WTC11 (cell line): Measurements from ENCODE around the gene H2AZ1.

ENCODE experiments used
- CBFB ChIP-seq: sonication (generic); formaldehyde crosslinking; IDR thresholded peaks from 2 replicates; pipeline ENCODE4 v1.8.1; 2022; ENCODE audit warnings: mild to moderate bottlenecking, low read depth, missing genetic modification reagents
- CTCF ChIP-seq: fragments of 200-600 bp; IDR thresholded peaks from 2 replicates; pipeline ENCODE4 v1.8.0; 2022; ENCODE audit warnings: antibody characterized with exemption
- EMX1 ChIP-seq: fragments of 250-450 bp; sonication (Bioruptor Pico); IDR thresholded peaks from 2 replicates; pipeline ENCODE4 v1.8.0; 2021; ENCODE audit warnings: mild to moderate bottlenecking
- FOXP1 ChIP-seq: sonication (generic); formaldehyde crosslinking; IDR thresholded peaks from 2 replicates; pipeline ENCODE4 v1.8.0; 2022; ENCODE audit warnings: missing genetic modification reagents, mild to moderate bottlenecking, moderate library complexity, borderline replicate concordance
- NFE2L1 ChIP-seq: sonication (generic); formaldehyde crosslinking; IDR thresholded peaks from 2 replicates; pipeline ENCODE4 v1.8.1; 2023; ENCODE audit warnings: missing genetic modification reagents
- NFYB ChIP-seq: sonication (generic); formaldehyde crosslinking; conservative IDR thresholded peaks from 2 replicates; pipeline ENCODE4 v1.8.0; 2022; ENCODE audit warnings: low read depth, missing genetic modification reagents
- PRRX2 ChIP-seq: fragments of 250-450 bp; sonication (Bioruptor Pico); IDR thresholded peaks from 2 replicates; pipeline ENCODE4 v1.8.0; 2021; ENCODE audit warnings: mild to moderate bottlenecking
- SMAD4 ChIP-seq: sonication (generic); formaldehyde crosslinking; IDR thresholded peaks from 2 replicates; pipeline ENCODE4 v1.8.0; 2022; ENCODE audit warnings: mild to moderate bottlenecking, missing genetic modification reagents
- SP1 ChIP-seq: sonication (generic); formaldehyde crosslinking; conservative IDR thresholded peaks from 2 replicates; pipeline ENCODE4 v1.8.1; 2022; ENCODE audit warnings: missing genetic modification reagents
- TP53 ChIP-seq: sonication (generic); formaldehyde crosslinking; IDR thresholded peaks from 2 replicates; pipeline ENCODE4 v1.8.1; 2023; ENCODE audit warnings: mild to moderate bottlenecking, missing genetic modification reagents
- ZNF423 ChIP-seq: fragments of 250-450 bp; sonication (Bioruptor Pico); IDR thresholded peaks from 2 replicates; pipeline ENCODE4 v2.1.2; 2022; ENCODE audit warnings: mild to moderate bottlenecking, moderate library complexity
- TF ChIP-seq, protein P1 (sequence below): sonication (generic); formaldehyde crosslinking; IDR thresholded peaks from 2 replicates; pipeline ENCODE4 v1.8.0; 2022; ENCODE audit warnings: mild to moderate bottlenecking, missing genetic modification reagents
- TF ChIP-seq, protein P2 (sequence below): sonication (generic); formaldehyde crosslinking; IDR thresholded peaks from 2 replicates; pipeline ENCODE4 v1.8.1; 2023; ENCODE audit warnings: mild to moderate bottlenecking, moderate library complexity, missing genetic modification reagents

GRCh38 chr4:99950913-99951254 lies 809 bp upstream of the H2AZ1 start:
- TF ChIP-seq FOXP1 (CRISPR knock-in tag) (no peak), CTCF (no peak), EMX1 (CRISPR knock-in tag) (no peak), SMAD4 (CRISPR knock-in tag) (no peak), PRRX2 (CRISPR knock-in tag) (no peak), ZNF423 (CRISPR knock-in tag) (no peak), NFYB (CRISPR knock-in tag) (no peak), TP53 (CRISPR knock-in tag) (no peak), CBFB (no peak), SP1 (no peak), NFE2L1 (CRISPR knock-in tag) (no peak)
- TF ChIP-seq, protein P1, sequence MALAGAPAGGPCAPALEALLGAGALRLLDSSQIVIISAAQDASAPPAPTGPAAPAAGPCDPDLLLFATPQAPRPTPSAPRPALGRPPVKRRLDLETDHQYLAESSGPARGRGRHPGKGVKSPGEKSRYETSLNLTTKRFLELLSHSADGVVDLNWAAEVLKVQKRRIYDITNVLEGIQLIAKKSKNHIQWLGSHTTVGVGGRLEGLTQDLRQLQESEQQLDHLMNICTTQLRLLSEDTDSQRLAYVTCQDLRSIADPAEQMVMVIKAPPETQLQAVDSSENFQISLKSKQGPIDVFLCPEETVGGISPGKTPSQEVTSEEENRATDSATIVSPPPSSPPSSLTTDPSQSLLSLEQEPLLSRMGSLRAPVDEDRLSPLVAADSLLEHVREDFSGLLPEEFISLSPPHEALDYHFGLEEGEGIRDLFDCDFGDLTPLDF (CRISPR knock-in tag), result no peak
- TF ChIP-seq, protein P2, sequence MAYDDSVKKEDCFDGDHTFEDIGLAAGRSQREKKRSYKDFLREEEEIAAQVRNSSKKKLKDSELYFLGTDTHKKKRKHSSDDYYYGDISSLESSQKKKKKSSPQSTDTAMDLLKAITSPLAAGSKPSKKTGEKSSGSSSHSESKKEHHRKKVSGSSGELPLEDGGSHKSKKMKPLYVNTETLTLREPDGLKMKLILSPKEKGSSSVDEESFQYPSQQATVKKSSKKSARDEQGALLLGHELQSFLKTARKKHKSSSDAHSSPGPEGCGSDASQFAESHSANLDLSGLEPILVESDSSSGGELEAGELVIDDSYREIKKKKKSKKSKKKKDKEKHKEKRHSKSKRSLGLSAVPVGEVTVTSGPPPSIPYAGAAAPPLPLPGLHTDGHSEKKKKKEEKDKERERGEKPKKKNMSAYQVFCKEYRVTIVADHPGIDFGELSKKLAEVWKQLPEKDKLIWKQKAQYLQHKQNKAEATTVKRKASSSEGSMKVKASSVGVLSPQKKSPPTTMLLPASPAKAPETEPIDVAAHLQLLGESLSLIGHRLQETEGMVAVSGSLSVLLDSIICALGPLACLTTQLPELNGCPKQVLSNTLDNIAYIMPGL (CRISPR knock-in tag), result no peak
